Kidney (tissue), 14 donors: Measurements from ENCODE around the gene PSMA4. TPM values are rescaled to one million over a fixed set of nuclear protein-coding genes. Genes with fewer than 3 reads are reported as not detected.
"Not testable (repeated sequence)": the region's sequence is repeated elsewhere in the genome, so short reads cannot be mapped to it uniquely, and the experiment has no call there.

ENCODE experiments used
- DNase-seq, 5 donors: peaks; one replicate each; pipeline ENCODE4 v3.0.0-alpha.2; 2013 to 2020
- FAIRE-seq: peaks from 2 replicates; lab custom pipeline; 2012; peaks lifted over from hg19 to GRCh38; lab: Jason Lieb, UNC
- H3K27ac ChIP-seq, 2 donors: one replicate each; pipeline ENCODE4 v1.7.0; 2013; ENCODE audit warnings: low read depth in 2 of 2, low read length in 2 of 2, inconsistent platforms in 1 of 2
- H3K27me3 ChIP-seq: one replicate; pipeline ENCODE4 v1.7.1; 2013; ENCODE audit warnings: low read length, inconsistent platforms; ENCODE audit not compliant: control insufficient read depth, insufficient read depth
- H3K36me3 ChIP-seq, 3 donors: one replicate each; pipeline versions ENCODE4 v1.7.0 to v1.7.1; 2013; ENCODE audit warnings: low read length in 3 of 3, control low read depth in 1 of 3, inconsistent platforms in 1 of 3; ENCODE audit not compliant: insufficient read depth in 3 of 3, control insufficient read depth in 2 of 3
- H3K4me1 ChIP-seq, 3 donors: one replicate each; pipeline versions ENCODE4 v1.7.0 to v1.7.1; 2013; ENCODE audit warnings: low read length in 3 of 3, inconsistent platforms in 1 of 3, low read depth in 1 of 3; ENCODE audit not compliant: control insufficient read depth in 2 of 3, insufficient read depth in 2 of 3
- H3K4me3 ChIP-seq, 3 donors: one replicate each; pipeline versions ENCODE4 v1.7.0 to v1.8.1; 2013; ENCODE audit warnings: low read length in 3 of 3, control low read depth in 1 of 3, inconsistent platforms in 1 of 3
- H3K9ac ChIP-seq, 3 donors: one replicate each; pipeline versions ENCODE4 v1.7.0 to v1.7.1; 2013; ENCODE audit warnings: low read length in 3 of 3, control low read depth in 1 of 3, inconsistent platforms in 1 of 3
- H3K9me3 ChIP-seq, 3 donors: one replicate each; pipeline versions ENCODE4 v1.7.0 to v1.7.1; 2013; ENCODE audit warnings: low read length in 3 of 3, control low read depth in 1 of 3, inconsistent platforms in 1 of 3; ENCODE audit not compliant: control insufficient read depth in 2 of 3, insufficient read depth in 1 of 3
- intact Hi-C: fragments of 100-400 bp; cut with DNase I; formaldehyde crosslinking; loops from one replicate; pipeline ENCODE4 v1.11.1; 2022
- polyA plus RNA-seq: library from polyadenylated mRNA; stranded (reverse); fragments of 350-450 nt; fragmentation: Illumina TruSeq; extraction: RNeasy Lipid Tissue Mini Kit (QIAGEN cat#74804); gene quantifications from one replicate; pipeline ENCODE4 v1.2.3, GENCODE V29; 2014; ENCODE audit warnings: low read depth, low replicate concordance; ENCODE audit not compliant: insufficient read depth
- total RNA-seq: library from RNA; stranded (reverse); fragmentation: NEBNext Ultra II Directional; extraction: Animal tissue kit (Norgen Biotek cat#: 25700); gene quantifications from one replicate; pipeline ENCODE4 v1.2.1, GENCODE V29; 2021
- TF ChIP-seq, protein P1 (sequence below): IDR thresholded peaks from 3 replicates; pipeline ENCODE4 v1.5.1; 2012; ENCODE audit warnings: mild to moderate bottlenecking, moderate library complexity, borderline replicate concordance; ENCODE audit not compliant: insufficient read depth; ENCODE audit errors: extremely low read depth
- donor health status: control.
- donor health status: control.
- donor health status: control.
- donor health status: control.
- donor health status: control.
- donor health status: DM: yes; HTN: yes; CAD: no.
- donor health status: Normal renal cell carcinoma (clear cell type).

The PSMA4 gene
- total and polyA plus RNA-seq, 2 donors from 2014 or later = 118 to 200 TPM

DNA sequence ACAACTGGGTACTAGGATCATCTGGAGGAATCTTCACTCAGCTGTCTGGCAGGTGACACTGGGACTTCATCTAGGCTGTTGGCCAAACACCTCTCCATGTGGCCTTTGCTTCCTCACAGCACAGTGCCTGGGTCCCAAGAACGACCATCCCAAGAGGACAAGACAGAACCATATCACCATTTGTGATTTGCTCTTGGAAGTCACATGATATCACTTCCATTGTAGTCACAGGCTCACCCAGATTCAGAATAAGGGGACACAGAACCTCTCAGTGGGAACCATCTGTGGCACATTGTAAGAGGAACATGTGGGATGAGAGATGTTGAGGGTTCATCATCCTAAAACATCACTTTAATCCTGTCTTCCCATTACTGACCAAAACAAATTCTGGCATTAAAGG, 1.9 kb upstream of the PSMA4 start:
- H3K9ac ChIP-seq = no peak overlapping the region
- no peak for FAIRE-seq
- TF ChIP-seq, protein P1, sequence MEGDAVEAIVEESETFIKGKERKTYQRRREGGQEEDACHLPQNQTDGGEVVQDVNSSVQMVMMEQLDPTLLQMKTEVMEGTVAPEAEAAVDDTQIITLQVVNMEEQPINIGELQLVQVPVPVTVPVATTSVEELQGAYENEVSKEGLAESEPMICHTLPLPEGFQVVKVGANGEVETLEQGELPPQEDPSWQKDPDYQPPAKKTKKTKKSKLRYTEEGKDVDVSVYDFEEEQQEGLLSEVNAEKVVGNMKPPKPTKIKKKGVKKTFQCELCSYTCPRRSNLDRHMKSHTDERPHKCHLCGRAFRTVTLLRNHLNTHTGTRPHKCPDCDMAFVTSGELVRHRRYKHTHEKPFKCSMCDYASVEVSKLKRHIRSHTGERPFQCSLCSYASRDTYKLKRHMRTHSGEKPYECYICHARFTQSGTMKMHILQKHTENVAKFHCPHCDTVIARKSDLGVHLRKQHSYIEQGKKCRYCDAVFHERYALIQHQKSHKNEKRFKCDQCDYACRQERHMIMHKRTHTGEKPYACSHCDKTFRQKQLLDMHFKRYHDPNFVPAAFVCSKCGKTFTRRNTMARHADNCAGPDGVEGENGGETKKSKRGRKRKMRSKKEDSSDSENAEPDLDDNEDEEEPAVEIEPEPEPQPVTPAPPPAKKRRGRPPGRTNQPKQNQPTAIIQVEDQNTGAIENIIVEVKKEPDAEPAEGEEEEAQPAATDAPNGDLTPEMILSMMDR = no peak

DNA sequence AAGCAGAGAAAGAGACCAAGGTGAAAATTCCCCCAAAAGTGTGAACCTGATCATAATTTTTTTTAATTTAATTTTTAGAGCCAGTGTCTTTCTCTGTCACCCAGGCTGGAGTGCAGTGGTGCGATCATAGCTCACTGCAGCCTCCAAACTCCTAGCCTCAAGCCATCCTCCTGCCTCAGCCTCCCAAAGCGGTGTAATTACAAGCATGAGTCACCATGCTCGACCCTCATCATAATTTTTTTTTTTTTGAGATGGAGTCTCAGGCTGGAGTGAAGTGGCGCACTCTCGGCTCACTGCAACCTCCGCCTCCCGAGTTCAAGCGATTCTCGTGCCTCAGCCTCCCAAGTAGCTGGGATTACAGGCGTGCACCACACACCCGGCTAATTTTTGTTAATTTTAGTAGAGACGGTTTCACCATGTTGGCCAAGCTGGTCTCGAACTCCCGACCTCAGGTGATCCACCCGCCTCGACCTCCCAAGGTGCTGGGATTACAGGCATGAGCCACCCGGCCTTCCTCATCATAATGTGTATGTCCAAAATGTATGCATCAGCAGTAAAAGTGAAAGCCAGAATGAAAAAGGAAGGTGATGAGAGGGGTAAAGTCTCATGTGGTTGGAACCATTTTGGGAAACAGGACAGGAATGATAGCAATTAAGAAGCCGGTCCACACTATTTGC, 642 bp upstream of the PSMA4 start:
- intact Hi-C loops, H3K4me1 ChIP-seq, H3K9me3 ChIP-seq, FAIRE-seq, DNase-seq, H3K27me3 ChIP-seq: not testable (repeated sequence)
- Histone ChIP-seq H3K9ac (peak overlapping the region; percentile 82 to 99 (median 97)), H3K36me3 (peaks cover 3 to 14% (median 4%) of the 10 kb centered on the region in 3 donors), H3K27ac (peak overlapping the region; percentile 86 to 93), H3K4me3 (peak overlapping the region; percentile 95 to 99 (median 98))

More for the DNA sequence above, 1.9 kb upstream of the PSMA4 start:
- no peaks in the 10 kb centered on the region for H3K27me3 ChIP-seq
- H3K27ac ChIP-seq = no peak overlapping the region
- no peak overlapping the region for H3K4me3 ChIP-seq
- H3K4me1 ChIP-seq = peaks cover 0 to 2% (median 0%) of the 10 kb centered on the region in 3 donors
- intact Hi-C loops = no loop called here
- DNase-seq = no peak
- H3K9me3 ChIP-seq = no peaks in the 10 kb centered on the region
- peaks cover 3 to 10% (median 4%) of the 10 kb centered on the region in 3 donors for H3K36me3 ChIP-seq

DNA sequence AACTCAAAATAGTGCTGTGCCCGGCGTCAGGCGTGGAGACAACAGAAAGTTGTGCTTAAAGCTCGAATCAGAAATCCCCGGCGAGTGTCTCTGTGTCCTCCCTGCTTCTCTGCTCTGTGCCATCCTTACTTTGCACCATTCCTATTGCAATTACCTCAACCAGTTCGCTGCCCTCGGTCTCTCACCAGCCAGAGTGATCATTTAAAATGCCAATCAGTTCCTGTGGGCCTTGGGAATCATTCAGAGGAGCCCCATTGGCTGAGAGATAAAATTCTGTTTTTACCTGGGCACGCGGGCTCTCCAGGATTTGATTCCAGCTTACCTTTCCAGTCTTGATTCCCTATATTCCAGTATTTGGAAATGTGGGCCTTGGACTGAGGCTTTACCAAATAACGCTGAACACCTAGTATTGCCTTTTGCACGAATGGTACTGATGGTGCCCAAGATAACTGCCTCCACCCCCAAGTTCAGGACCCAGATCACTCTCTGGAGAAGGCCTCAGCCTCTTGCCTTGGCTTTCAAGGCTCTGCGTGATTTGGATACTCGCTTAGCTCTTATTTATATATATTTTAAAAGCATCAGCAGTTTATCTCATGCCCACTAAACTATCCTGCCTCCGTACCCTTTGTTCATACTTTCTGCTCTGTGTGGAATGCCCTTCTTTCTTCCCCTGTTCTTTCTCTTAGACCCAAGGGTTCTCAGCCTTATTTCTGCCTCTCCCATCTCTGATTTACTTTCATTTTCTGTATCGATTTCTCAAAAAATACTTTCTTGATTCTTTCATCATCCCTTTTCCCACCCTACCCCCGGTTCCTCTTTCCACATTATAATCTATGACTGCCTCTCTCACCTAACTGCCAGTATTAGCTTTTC, 863 bp downstream of the PSMA4 start:
- DNase-seq (no peak), FAIRE-seq (no peak)
- Histone ChIP-seq H3K36me3 (peaks cover 9 to 28% (median 11%) of the 10 kb centered on the region in 3 donors), H3K27ac (peak overlapping the region; percentile 86 to 93), H3K27me3 (no peaks in the 10 kb centered on the region), H3K9ac (peak overlapping the region; percentile 57 to 99 (median 97)), H3K4me1 (peaks cover 0 to 2% (median 0%) of the 10 kb centered on the region in 3 donors), H3K9me3 (no peaks in the 10 kb centered on the region), H3K4me3 (peak overlapping the region; percentile 95 to 99 (median 98))
- intact Hi-C loops = no loop called here
- TF ChIP-seq, protein P1 = no peak

DNA sequence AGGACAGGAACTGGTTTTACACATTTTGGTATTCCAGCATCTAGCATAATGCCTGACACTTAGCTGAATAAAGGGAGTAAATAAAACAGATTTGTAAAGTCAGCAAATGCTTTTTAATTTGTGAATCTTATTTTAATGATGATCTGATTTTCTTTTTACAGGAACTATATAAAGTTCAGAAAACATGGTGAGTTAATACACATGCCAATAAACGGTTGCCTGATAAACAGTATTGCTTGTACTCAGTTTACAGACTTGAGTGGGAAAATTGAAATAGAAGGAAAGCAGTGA, 1.4 kb downstream of the PSMA4 start:
- FAIRE-seq = no peak
- H3K27ac ChIP-seq = no peak overlapping the region

More for the DNA sequence above, 1.4 kb downstream of the PSMA4 start:
- Histone ChIP-seq H3K4me1 (peaks cover 0 to 2% (median 0%) of the 10 kb centered on the region in 3 donors), H3K4me3 (peak overlapping the region in 2 of 3 donors; percentile 95 to 98), H3K9me3 (no peaks in the 10 kb centered on the region), H3K9ac (peak overlapping the region in 2 of 3 donors; percentile 97 to 99), H3K27me3 (no peaks in the 10 kb centered on the region), H3K36me3 (peaks cover 9 to 34% (median 11%) of the 10 kb centered on the region in 3 donors)
- no peak for DNase-seq
- intact Hi-C loops = no loop called here
- TF ChIP-seq, protein P1 = no peak
